Measurements from ENCODE around the gene GAD2.

GAD2 gene

DNA sequence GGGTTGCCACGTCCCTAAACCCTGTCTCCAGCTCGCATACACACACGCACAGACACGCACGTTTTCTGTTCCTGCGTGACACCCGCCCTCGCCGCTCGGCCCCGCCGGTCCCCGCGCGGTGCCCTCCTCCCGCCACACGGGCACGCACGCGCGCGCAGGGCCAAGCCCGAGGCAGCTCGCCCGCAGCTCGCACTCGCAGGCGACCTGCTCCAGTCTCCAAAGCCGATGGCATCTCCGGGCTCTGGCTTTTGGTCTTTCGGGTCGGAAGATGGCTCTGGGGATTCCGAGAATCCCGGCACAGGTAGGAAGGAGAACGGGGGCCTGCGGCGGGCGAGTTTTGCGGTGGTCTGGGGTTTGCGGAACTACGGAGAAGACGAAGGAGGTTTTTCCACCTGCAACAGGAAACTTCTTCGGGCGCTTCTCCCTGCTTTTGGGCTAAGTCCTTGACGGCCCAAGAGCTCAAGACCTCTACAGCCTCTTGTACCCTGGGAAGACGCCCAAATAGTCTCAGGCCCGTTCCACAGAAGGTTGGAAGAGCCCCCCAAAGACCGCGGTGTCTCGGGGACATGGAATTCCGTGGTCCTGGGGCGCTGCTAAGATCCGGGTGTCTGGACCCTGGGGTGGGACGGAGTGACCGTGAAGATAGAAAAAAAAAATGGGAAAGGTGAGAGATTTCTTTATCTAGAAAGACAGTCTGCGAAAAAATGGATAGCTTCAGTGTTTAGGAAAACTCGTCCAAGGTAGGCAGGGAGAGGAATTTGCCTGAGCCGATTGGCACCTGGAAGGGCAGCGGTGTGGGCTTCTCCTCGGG is at the start of gene GAD2:
Gene GAD2, plus strand, starts transcription at position 190 of the 811 bp plus-strand sequence. Its CDS starts 36 bp downstream, at position 226.
- in situ Hi-C loops (cut with MboI; ENCODE audit: low pct_unique_long_range_greater_than_20kb, low sequenced_read_pairs), result no loop called here
- DNase-seq, result no peak

DNA sequence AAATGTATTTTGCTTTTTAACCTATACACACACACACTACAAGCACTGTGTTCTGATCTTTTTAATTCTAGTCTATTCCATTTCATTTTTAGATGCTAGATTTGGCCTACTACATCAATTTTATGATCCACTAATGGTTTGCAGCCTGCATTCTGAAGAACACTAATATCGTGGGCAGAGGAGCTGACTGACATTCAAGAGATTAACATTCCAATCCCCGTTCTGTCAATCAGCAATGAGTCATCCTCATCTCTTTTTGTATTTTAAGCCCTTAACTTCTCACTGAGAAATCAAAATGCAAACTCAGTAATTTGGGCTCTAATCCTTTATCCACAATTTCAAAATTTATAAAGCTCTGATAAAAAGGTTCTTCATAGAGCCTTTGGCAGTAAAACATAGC is 47.1 kb upstream of the GAD2 start:
- in situ Hi-C loops (cut with MboI; ENCODE audit: low pct_unique_long_range_greater_than_20kb, low sequenced_read_pairs), result no loop called here
- DNase-seq, result no peak

DNA sequence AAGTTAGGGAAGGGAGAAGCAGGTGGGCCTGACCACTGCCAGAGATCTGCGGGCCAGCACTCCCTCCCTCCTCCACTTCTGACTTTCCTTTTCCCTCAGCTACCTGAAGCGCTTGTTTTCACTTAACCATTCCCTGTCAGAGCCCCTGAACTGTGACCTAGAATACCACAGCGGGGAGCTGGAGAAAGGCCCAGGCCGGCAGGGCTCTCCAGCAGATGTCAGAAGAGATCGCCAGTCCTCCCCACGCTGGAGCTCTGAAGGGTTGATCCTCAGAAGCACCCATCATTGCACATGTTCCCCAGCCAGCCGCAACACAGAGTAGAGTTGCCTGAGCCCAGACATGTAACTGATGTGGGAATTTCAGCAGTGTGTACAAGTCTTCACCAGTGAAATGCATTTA is 44.4 kb upstream of the GAD2 start:
- in situ Hi-C loops (cut with MboI; ENCODE audit: low pct_unique_long_range_greater_than_20kb, low sequenced_read_pairs), result no loop called here
- no peak for DNase-seq

DNA sequence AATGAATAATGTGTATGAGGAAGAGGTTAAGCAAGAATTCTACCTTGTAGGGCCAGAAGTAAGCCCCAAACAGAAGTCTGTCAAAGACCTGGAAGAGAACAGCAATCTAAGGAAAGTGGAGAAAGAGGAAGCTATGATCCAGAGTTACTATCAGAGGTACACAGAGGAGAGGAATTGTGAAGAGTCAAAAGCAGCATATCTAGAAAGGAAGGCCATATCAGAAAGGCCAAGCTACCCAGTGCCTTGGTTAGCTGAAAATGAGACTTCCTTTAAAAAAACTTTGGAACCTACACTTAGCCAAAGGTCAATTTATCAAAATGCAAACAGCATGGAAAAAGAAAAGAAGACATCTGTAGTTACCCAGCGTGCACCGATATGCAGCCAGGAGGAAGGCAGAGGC is 42.7 kb upstream of the GAD2 start:
- in situ Hi-C loops (cut with MboI; ENCODE audit: low pct_unique_long_range_greater_than_20kb, low sequenced_read_pairs), result no loop called here
- no peak for DNase-seq

DNA sequence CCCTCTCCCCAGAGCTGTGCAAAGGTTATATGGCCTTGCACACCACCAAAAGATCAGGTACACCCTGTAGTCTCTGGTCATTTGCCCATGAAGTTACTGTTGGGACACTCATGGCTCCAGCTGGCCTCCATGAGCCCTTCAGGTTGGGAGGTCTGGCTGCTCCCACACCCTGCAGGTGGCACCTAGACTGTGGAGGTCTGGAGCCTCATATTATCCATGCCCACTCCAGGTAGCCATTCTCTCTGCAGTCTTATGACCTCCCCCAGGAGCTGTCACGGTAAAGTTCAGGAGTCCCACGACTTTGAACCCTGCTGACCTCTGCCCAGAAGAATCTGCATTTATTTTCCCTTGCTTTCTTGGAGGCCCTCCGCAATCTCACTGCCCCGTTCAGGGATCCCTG is 39.2 kb upstream of the GAD2 start:
- no peak for DNase-seq
- in situ Hi-C loops (cut with MboI; ENCODE audit: low pct_unique_long_range_greater_than_20kb, low sequenced_read_pairs), result no loop called here

DNA sequence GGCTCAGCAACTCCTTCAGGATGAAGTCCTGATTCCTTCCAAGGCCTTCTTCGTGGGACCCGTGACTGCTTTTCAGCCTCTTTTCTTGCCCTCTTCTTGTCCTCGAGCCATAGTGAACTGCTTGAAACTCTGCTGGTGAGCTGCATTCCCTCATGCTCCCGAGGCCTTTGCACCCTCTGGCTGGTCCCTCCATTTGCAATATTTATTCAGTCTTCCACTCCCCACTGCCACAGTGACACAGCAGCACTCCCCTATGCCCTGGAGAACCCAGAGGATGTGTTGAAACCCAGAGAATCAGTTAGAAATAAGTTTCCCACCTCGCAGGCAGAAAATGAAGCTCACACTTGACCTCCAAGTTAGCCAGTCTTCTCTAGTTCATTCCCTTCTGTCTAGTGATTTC is 22.3 kb upstream of the GAD2 start:
- DNase-seq, result no peak

DNA sequence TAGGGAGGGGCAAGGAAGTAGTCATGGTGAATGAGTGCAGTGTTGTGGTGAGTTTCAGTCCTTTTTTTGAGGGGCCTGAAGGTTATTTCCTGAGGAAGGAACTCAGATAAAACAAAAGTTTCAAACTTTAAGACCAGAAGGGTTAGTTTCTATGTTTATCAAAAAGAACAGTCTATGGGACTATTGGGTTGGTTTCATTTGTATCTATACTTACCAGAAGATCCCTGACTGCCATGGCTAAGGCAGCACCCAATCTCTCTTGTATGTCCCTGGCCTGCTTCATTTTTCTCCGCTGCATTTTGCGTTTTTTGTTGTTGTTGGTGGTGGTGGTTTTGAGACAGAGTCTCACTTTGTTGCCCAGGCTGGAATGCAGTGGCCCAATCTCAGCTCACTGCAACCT is 19.3 kb upstream of the GAD2 start:
- in situ Hi-C loops (cut with MboI; ENCODE audit: low pct_unique_long_range_greater_than_20kb, low sequenced_read_pairs), result no loop called here
- no peak for DNase-seq

More for the DNA sequence above, 22.3 kb upstream of the GAD2 start:
- in situ Hi-C loops (cut with MboI; ENCODE audit: low pct_unique_long_range_greater_than_20kb, low sequenced_read_pairs), result no loop called here

DNA sequence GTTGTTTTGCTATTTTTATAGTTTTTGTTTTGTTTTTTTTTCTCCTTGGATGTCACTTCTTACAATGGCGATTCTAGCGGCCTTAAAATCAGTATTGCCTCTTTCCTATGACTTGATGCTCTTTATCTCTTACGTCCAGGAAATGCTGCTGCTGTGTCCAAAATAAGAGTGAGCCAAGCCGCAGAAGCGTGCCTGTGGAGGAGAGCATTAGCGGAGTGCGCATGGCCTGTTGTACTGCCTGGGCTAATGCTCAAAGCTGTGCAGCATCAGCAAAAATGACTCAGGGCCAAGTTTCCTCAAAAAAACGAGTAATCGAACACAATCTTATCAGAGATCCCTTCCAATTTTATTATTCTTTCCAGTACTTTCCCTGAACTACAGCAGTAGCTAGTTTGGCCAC is 18.5 kb upstream of the GAD2 start:
- in situ Hi-C loops (cut with MboI; ENCODE audit: low pct_unique_long_range_greater_than_20kb, low sequenced_read_pairs), result no loop called here
- DNase-seq, result no peak

DNA sequence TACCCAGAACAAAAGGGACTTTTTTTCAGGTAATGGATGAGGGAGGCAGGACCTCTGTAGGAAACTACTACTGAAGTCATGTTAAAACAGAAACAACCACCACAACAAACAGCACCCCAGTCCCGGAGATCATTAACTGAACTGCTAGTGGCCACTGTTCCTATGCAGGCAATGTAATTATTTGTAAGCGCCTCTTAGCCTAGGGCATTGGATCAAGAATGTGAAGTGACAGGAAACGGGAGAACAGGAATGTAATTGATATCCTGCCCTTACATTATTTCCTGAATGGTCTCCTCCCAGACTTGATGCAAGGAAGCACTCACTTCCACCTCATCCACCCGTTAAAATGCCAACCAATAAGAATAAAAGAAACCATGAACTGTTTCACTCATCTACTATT is 16.7 kb upstream of the GAD2 start:
- in situ Hi-C loops (cut with MboI; ENCODE audit: low pct_unique_long_range_greater_than_20kb, low sequenced_read_pairs), result no loop called here
- DNase-seq, result no peak

DNA sequence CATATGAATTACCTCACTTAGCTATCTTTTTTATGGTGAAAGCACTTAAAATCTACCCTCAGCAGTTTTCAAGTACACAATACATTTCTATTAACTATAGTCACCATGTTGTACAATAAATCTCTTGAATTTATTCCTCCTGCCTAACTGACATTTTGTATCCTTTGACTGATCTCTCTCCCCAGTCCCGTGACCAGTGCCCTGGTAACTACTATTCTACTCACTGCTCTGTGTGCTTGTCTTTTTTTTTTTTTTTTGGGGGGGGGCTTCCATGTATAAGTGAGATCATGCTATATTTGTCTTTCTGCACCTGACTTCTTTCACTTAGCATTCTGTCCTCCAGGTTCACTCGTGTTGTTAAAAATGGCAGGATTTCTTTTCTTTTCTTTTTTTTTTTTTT is 11.4 kb upstream of the GAD2 start:
- no peak for DNase-seq
- in situ Hi-C loops (cut with MboI; ENCODE audit: low pct_unique_long_range_greater_than_20kb, low sequenced_read_pairs), result no loop called here

DNA sequence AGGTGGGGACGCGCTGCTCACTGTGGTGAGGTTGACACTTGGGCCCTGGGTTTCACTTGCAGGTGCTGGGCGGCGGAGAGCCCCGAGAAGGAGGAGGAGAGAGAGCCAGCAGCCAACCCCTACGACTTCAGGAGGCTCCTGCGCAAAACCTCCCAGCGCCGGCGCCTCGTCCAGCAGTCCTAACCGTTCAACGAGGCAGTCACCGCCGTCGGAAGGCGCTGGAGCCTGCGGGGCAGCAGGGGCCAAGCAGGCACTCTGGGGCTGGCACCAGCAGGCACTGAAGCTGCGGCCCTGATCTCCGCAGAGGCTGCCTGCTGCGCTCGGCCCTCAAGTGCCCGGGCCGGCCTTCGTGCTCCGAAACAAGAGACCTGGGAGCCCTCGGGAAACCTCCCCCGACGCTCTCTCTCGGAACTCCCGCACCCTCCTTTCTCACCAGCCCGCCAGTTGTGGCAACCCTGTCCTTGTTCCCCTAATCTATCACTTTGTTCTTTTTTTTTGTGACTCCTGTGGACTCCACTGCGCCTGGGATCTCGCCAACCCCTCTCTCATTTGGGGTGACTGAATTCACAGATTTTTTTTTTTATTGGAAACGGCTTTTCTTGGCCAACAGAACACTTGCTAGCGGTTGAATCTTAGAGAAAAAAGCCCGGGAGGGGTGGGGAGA is 4.7 kb upstream of the GAD2 start:
- in situ Hi-C loops (cut with MboI; ENCODE audit: low pct_unique_long_range_greater_than_20kb, low sequenced_read_pairs), result no loop called here
- no peak for DNase-seq

DNA sequence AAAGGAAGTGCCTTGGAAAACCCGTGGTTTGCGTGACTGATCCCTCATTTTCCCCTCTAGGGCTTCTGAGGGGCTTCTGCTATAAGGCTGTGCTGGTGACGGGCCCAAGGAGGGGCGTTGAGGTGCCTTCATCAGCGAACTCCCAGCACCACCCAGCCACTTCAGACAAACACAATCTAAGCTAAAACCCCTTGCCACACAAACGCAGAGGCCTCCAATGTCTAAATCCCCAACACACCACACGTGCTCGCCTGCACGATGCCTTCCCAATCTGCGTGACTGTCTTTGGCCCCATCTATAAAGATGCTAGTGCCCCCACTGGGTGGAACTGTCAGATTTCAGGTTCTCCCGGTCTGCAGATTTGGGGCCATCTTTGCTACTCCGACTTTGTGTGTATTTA is 4.1 kb upstream of the GAD2 start:
- in situ Hi-C loops (cut with MboI; ENCODE audit: low pct_unique_long_range_greater_than_20kb, low sequenced_read_pairs), result no loop called here
- DNase-seq, result no peak

DNA sequence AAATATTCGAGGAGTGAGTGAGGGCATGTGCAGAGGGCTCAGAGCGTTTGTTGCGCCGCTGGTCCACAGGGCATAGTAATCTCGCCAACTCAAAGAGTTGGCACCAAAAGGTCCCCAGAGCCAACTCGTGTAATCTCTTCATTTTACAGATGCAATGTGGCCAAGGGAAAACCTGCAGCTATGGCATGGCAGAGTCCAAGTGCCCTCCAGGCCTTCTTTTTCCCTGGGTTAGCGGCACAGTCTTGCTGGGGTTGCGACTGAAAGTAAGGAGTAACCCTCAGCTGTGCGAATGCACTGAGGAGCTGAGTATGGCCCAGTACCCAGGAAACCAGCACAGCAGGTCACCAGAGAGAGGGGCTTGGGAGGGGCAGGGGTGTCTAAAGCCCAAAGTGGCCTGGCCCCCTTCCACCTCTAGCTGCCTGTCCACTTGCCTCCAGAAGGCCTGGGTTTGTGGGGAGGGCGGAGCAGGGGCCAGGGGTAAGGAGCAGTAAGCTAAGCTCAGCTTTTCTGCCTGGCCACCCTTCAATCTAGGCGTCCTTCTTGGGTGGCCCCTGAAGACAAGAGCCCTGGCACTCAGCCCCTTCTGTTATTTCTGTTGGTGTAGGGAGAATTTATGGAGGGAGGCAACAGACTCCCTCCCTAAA is 3.3 kb upstream of the GAD2 start:
- in situ Hi-C loops (cut with MboI; ENCODE audit: low pct_unique_long_range_greater_than_20kb, low sequenced_read_pairs), result no loop called here
- no peak for DNase-seq

DNA sequence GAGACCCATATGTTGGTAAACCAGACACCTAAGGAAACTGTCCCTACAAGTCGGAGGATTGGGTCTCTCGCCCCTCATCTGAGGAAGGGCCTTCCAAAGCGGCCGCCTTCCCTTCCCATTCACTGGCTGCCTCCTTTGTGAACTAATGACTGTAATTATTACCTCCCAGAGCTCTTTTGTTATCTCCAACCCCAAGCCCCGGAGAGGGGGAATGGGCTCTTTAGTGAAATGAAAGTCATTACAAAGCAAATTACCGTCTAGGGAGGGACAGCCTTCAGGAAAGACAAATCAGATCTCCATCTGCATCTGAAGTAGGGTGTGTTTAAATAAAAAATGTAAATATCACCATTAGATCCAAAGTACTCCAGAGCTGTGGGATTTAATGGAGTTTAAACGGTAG is 2.6 kb upstream of the GAD2 start:
- DNase-seq, result no peak
- in situ Hi-C loops (cut with MboI; ENCODE audit: low pct_unique_long_range_greater_than_20kb, low sequenced_read_pairs), result no loop called here

DNA sequence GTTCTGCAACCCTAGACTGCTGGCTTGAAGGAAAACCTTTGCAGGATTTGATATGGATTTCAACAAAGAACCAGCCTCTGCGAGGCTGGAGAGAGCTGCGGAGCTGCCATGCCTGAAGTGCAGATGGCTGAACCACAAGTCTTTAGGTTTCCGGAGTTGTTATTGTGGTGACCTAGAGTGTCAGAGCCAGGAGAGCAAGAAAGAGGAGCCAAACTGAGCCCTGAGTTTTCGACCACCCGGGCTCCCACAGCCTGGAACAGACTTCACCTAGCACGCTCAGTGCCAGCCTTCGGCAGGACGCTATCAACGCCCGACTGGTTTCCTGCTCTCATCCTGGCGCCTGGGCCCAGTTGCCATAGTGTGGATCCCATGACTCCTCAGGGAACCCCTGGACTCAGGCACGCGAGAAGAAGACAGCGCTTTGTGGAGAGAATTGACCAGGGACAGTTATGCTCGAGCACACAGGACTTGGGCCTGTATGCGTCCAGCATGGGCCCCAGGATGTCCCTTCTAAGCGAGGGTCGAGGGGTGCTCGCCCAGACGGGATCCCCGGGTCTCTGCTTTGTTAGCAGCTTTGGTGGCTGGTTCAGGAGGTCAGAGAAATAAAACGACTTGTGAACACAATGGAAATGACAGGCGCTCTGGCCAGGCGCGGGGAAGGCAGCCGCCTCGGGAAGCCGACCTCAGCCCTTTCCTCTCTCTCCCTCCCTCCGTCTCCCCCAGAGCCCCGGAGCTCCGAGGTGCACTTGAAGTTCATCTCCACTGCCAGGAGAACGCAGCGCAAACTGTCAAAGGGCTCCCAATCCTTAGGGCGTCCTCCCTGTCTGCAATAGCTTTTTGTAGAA is 1.8 kb upstream of the GAD2 start:
- no peak for DNase-seq
- in situ Hi-C loops (cut with MboI; ENCODE audit: low pct_unique_long_range_greater_than_20kb, low sequenced_read_pairs), result no loop called here

DNA sequence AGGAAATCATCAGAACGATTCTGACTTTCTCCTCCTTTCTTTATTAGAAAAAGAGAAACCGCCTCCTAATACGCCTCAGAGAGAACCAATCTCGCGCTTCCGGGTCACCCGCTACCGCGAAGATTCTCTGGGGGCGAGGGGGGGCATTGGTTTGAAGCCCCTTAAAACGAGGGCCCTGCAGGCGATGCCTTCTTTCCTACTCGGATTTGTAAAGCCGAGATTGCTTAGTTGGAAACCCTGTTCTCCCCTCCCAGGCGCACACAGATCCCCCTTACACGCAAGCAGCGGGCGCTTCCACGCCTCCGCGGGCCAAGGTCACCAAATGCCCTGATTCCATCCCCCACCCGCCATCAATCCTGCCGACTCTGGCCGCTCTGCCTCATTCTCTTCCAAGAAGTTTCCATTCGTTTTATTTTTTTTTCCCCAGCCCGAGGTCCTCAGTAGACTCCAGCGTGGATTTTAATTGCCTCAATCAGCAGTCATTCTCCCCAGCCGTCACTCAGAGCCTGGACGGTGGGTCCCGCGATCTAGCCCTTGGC is 1.1 kb upstream of the GAD2 start:
- in situ Hi-C loops (cut with MboI; ENCODE audit: low pct_unique_long_range_greater_than_20kb, low sequenced_read_pairs), result no loop called here
- DNase-seq, result no peak

DNA sequence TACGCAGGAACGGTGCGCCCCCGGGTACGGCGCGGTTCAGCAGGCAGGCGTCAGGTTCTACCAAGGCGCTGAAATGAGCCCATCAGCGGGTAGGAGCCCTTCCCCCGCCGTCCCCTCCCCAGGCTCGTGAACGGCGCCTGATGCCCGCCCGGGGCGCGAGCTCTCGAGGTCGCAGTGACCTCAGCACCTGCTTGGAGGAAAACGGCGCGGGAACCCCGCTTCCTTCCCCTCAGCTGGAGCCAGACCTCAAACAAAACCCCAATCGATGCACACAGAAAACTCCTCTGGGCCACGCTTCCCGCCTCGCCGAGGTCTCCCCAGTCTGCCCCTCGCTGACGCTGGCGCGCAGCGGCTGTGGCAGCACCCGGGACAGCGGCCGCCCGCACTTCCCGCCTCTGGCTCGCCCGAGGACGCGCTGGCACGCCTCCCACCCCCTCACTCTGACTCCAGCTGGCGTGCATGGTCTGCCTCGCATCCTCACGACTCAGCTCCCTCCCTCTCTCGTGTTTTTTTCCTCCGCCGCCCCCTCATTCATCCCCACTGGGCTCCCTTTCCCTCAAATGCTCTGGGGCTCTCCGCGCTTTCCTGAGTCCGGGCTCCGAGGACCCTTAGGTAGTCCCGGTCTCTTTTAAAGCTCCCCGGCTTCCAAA is 514 bp upstream of the GAD2 start:
- in situ Hi-C loops (cut with MboI; ENCODE audit: low pct_unique_long_range_greater_than_20kb, low sequenced_read_pairs), result no loop called here

DNA sequence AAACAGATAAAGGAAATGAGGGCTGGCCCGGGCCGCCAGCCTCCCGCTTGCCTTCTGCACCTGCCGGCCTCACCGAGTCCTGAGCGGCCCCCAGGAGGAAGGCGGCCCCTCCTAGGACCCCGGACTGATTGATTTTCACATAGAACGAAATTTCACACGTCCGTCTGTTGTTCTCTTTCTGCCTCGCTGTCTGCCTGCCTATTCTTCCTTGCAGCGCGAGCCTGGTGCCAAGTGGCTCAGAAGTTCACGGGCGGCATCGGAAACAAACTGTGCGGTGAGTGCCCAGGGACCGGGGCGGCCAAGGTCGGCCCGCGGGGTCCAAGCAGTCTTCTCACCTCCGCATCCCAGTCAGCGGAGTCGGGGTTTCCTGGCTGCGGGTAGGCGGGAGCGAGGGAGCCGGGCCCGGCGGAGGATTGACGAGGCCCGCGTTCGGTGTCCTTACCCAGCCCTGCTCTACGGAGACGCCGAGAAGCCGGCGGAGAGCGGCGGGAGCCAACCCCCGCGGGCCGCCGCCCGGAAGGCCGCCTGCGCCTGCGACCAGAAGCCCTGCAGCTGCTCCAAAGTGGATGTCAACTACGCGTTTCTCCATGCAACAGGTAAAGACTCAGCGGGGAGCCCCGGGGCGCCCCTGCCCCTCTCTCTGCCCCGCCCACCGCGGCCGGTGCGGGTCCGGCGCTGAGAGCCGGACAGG is 967 bp downstream of the GAD2 start:
- DNase-seq, result no peak
- in situ Hi-C loops (cut with MboI; ENCODE audit: low pct_unique_long_range_greater_than_20kb, low sequenced_read_pairs), result no loop called here

More for the DNA sequence above, 514 bp upstream of the GAD2 start:
- DNase-seq, result peak; percentile 25
